Measurements from ENCODE around the gene TMEM45A. TPM values are rescaled to one million over a fixed set of nuclear protein-coding genes. Genes with fewer than 3 reads are reported as not detected.

TMEM45A gene
- total RNA-seq, 1 experiment from 2014 or later, result 6.6 TPM

DNA sequence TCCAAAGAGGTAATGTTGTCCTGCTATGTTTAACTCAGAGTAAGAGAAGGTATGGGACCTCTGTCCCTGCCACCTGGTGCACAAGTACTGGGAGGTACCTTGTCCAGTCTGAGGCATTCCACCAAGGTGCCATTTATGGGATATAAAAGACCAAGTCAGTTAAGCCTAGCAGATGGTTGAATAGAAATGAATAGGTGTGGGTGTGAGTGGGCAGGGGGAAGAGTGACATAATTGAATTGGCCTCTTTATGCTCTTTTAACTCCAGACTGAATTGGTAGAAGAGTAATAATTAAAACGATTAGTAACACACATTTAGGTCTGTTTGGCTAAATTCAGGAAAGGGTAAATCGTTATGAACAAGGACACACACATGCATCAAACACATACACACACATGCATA, 117.5 kb downstream of the TMEM45A start (continued):
- TF ChIP-seq ZNF232 (CRISPR knock-in tag; IDR thresholded peaks at IDR 0.05) (no peak), ETV6 (CRISPR knock-in tag; IDR thresholded peaks at IDR 0.05) (no peak), RELA (CRISPR knock-in tag; IDR thresholded peaks at IDR 0.05; ENCODE audit: borderline replicate concordance) (no peak), ZNF671 (CRISPR knock-in tag; IDR thresholded peaks at IDR 0.05) (no peak), GABPB1 (CRISPR knock-in tag; IDR thresholded peaks at IDR 0.05) (no peak), ZNF219 (CRISPR knock-in tag; IDR thresholded peaks at IDR 0.05; ENCODE audit: borderline replicate concordance) (no peak), NR2C2 (CRISPR knock-in tag; IDR thresholded peaks at IDR 0.05) (no peak), MYBL2 (CRISPR knock-in tag; IDR thresholded peaks at IDR 0.05) (no peak), SOX15 (CRISPR knock-in tag; IDR thresholded peaks at IDR 0.05) (no peak)
- TF ChIP-seq, protein P1, sequence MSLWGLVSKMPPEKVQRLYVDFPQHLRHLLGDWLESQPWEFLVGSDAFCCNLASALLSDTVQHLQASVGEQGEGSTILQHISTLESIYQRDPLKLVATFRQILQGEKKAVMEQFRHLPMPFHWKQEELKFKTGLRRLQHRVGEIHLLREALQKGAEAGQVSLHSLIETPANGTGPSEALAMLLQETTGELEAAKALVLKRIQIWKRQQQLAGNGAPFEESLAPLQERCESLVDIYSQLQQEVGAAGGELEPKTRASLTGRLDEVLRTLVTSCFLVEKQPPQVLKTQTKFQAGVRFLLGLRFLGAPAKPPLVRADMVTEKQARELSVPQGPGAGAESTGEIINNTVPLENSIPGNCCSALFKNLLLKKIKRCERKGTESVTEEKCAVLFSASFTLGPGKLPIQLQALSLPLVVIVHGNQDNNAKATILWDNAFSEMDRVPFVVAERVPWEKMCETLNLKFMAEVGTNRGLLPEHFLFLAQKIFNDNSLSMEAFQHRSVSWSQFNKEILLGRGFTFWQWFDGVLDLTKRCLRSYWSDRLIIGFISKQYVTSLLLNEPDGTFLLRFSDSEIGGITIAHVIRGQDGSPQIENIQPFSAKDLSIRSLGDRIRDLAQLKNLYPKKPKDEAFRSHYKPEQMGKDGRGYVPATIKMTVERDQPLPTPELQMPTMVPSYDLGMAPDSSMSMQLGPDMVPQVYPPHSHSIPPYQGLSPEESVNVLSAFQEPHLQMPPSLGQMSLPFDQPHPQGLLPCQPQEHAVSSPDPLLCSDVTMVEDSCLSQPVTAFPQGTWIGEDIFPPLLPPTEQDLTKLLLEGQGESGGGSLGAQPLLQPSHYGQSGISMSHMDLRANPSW (CRISPR knock-in tag; conservative IDR thresholded peaks at IDR 0.05; ENCODE audit: low read depth), result no peak

DNA sequence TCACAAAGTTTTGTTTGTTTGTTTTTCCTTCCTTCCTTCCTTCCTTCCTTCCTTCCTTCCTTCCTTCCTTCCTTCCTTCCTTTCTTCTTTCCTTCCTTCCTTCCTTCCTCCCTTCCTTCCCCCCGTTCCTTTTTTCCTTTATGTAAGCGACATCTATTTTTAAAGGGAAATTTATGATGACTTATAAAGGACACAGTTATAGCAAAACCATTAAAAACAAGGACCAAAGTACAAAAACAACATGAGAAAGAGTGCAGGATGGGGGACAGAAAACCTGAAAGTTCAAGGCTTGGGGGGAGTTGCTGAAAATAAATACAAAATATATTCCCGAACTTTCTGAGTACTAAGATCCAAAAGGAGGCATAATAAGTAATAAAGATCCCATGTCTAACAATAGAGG, 118.8 kb downstream of the TMEM45A start:
- H3K27ac Mint-ChIP-seq, result no peak overlapping the region
- H3K9me3 Mint-ChIP-seq, result no peaks in the 10 kb centered on the region
- DNase-seq (ENCODE audit: low spot score) (no peak), ATAC-seq (no peak)
- peaks cover 5% of the 10 kb centered on the region for H3K4me1 Mint-ChIP-seq
- H3K36me3 Mint-ChIP-seq, result no peaks in the 10 kb centered on the region
- no peak overlapping the region for H3K4me3 Mint-ChIP-seq
- TF ChIP-seq, protein P2, sequence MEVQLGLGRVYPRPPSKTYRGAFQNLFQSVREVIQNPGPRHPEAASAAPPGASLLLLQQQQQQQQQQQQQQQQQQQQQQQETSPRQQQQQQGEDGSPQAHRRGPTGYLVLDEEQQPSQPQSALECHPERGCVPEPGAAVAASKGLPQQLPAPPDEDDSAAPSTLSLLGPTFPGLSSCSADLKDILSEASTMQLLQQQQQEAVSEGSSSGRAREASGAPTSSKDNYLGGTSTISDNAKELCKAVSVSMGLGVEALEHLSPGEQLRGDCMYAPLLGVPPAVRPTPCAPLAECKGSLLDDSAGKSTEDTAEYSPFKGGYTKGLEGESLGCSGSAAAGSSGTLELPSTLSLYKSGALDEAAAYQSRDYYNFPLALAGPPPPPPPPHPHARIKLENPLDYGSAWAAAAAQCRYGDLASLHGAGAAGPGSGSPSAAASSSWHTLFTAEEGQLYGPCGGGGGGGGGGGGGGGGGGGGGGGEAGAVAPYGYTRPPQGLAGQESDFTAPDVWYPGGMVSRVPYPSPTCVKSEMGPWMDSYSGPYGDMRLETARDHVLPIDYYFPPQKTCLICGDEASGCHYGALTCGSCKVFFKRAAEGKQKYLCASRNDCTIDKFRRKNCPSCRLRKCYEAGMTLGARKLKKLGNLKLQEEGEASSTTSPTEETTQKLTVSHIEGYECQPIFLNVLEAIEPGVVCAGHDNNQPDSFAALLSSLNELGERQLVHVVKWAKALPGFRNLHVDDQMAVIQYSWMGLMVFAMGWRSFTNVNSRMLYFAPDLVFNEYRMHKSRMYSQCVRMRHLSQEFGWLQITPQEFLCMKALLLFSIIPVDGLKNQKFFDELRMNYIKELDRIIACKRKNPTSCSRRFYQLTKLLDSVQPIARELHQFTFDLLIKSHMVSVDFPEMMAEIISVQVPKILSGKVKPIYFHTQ (CRISPR knock-in tag; IDR thresholded peaks at IDR 0.05), result no peak
- TF ChIP-seq, protein P3, sequence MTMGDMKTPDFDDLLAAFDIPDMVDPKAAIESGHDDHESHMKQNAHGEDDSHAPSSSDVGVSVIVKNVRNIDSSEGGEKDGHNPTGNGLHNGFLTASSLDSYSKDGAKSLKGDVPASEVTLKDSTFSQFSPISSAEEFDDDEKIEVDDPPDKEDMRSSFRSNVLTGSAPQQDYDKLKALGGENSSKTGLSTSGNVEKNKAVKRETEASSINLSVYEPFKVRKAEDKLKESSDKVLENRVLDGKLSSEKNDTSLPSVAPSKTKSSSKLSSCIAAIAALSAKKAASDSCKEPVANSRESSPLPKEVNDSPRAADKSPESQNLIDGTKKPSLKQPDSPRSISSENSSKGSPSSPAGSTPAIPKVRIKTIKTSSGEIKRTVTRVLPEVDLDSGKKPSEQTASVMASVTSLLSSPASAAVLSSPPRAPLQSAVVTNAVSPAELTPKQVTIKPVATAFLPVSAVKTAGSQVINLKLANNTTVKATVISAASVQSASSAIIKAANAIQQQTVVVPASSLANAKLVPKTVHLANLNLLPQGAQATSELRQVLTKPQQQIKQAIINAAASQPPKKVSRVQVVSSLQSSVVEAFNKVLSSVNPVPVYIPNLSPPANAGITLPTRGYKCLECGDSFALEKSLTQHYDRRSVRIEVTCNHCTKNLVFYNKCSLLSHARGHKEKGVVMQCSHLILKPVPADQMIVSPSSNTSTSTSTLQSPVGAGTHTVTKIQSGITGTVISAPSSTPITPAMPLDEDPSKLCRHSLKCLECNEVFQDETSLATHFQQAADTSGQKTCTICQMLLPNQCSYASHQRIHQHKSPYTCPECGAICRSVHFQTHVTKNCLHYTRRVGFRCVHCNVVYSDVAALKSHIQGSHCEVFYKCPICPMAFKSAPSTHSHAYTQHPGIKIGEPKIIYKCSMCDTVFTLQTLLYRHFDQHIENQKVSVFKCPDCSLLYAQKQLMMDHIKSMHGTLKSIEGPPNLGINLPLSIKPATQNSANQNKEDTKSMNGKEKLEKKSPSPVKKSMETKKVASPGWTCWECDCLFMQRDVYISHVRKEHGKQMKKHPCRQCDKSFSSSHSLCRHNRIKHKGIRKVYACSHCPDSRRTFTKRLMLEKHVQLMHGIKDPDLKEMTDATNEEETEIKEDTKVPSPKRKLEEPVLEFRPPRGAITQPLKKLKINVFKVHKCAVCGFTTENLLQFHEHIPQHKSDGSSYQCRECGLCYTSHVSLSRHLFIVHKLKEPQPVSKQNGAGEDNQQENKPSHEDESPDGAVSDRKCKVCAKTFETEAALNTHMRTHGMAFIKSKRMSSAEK (CRISPR knock-in tag; IDR thresholded peaks at IDR 0.05; ENCODE audit: borderline replicate concordance), result no peak
- TF ChIP-seq ZNF263 (CRISPR knock-in tag; IDR thresholded peaks at IDR 0.05; ENCODE audit: low read depth), result no peak
- no peak for TF ChIP-seq IRF2 (CRISPR knock-in tag; IDR thresholded peaks at IDR 0.05; ENCODE audit: borderline replicate concordance, low read depth)
- TF ChIP-seq, protein P4, sequence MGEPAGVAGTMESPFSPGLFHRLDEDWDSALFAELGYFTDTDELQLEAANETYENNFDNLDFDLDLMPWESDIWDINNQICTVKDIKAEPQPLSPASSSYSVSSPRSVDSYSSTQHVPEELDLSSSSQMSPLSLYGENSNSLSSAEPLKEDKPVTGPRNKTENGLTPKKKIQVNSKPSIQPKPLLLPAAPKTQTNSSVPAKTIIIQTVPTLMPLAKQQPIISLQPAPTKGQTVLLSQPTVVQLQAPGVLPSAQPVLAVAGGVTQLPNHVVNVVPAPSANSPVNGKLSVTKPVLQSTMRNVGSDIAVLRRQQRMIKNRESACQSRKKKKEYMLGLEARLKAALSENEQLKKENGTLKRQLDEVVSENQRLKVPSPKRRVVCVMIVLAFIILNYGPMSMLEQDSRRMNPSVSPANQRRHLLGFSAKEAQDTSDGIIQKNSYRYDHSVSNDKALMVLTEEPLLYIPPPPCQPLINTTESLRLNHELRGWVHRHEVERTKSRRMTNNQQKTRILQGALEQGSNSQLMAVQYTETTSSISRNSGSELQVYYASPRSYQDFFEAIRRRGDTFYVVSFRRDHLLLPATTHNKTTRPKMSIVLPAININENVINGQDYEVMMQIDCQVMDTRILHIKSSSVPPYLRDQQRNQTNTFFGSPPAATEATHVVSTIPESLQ (CRISPR knock-in tag; IDR thresholded peaks at IDR 0.05), result no peak
- TF ChIP-seq, protein P5, sequence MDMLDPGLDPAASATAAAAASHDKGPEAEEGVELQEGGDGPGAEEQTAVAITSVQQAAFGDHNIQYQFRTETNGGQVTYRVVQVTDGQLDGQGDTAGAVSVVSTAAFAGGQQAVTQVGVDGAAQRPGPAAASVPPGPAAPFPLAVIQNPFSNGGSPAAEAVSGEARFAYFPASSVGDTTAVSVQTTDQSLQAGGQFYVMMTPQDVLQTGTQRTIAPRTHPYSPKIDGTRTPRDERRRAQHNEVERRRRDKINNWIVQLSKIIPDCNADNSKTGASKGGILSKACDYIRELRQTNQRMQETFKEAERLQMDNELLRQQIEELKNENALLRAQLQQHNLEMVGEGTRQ (CRISPR knock-in tag; IDR thresholded peaks at IDR 0.05), result no peak
- TF ChIP-seq ELF4 (CRISPR knock-in tag; IDR thresholded peaks at IDR 0.05; ENCODE audit: low read depth), result no peak
- TF ChIP-seq, protein P6, sequence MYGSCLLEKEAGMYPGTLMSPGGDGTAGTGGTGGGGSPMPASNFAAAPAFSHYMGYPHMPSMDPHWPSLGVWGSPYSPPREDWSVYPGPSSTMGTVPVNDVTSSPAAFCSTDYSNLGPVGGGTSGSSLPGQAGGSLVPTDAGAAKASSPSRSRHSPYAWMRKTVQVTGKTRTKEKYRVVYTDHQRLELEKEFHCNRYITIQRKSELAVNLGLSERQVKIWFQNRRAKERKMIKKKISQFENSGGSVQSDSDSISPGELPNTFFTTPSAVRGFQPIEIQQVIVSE (CRISPR knock-in tag; IDR thresholded peaks at IDR 0.05; ENCODE audit: borderline replicate concordance), result no peak
- ChIA-PET CTCF (interaction anchor here (2.2 kb wide), 1 partner anchor 148 kb away, joined by 8 read pairs; no protein-coding TSS in a partner anchor), POLR2A (no interaction called here)
- no peaks in the 10 kb centered on the region for H3K27me3 Mint-ChIP-seq (ENCODE audit: low read depth)
